GM21576 (cell line): ENCODE measurements around the gene IFNAR1.

Source experiments
- ATAC-seq: cut with Tn5 transposase; IDR thresholded peaks from one replicate; pipeline ENCODE4 v1.9.1; 2021; ENCODE audit warnings: mild to moderate bottlenecking, moderate library complexity; ENCODE audit not compliant: unreplicated experiment

Gene IFNAR1

DNA sequence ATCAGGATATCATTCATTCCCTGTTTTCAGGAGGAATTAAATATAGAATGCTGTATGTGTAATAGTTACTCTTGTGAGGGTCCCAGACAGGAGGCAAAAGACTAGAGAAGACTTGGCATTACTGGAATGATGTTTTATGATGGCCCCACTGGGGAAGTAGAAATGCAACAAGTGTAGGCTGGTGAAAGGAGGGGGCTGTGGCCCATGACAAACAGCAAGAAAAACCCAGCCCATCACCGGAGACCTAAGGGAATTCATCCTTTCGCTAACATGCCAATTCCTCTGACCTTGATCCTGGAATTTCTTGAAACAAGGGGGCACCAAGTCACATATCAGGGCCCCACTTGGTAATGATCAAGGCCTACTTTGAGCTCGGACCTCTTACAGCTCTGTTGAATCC lies 72.9 kb downstream of the IFNAR1 start:
- ATAC-seq: no peak

DNA sequence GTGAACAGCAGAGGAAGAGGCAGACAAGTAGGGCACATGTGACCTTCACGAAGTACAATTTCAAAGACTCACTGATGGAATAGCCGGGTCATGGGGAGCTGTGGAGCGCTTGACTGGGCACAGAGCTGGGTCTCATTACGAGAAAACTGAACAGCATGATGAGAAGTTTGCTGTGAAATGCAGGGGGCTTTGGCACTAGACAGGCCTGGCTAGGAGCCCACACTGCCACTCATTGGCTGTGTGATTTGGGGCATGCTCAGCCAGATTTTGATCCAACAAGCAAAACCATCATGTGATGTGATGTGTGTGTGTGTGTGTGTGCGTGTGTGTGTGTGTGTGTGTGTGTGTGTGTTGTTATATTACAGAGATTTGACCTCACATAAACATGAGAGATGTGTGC lies 73.6 kb downstream of the IFNAR1 start:
- no peak for ATAC-seq

DNA sequence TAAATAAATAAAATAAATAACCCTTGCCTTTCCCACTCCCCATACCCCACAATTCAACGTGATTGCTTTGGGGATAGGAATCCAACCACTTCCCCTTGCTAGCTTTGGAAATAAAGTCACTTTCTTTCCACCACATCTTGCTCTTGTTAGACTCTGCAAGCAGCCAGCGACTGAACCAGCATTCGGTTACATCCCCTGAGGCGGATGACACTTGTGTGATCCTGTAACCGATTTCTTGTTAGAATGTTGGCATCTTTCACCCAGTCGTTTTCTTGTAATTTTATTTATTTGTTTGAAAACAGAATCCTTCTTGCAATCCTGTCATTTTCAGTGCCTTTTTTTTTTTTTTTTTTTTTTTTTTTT lies 76.8 kb downstream of the IFNAR1 start:
- no peak for ATAC-seq

DNA sequence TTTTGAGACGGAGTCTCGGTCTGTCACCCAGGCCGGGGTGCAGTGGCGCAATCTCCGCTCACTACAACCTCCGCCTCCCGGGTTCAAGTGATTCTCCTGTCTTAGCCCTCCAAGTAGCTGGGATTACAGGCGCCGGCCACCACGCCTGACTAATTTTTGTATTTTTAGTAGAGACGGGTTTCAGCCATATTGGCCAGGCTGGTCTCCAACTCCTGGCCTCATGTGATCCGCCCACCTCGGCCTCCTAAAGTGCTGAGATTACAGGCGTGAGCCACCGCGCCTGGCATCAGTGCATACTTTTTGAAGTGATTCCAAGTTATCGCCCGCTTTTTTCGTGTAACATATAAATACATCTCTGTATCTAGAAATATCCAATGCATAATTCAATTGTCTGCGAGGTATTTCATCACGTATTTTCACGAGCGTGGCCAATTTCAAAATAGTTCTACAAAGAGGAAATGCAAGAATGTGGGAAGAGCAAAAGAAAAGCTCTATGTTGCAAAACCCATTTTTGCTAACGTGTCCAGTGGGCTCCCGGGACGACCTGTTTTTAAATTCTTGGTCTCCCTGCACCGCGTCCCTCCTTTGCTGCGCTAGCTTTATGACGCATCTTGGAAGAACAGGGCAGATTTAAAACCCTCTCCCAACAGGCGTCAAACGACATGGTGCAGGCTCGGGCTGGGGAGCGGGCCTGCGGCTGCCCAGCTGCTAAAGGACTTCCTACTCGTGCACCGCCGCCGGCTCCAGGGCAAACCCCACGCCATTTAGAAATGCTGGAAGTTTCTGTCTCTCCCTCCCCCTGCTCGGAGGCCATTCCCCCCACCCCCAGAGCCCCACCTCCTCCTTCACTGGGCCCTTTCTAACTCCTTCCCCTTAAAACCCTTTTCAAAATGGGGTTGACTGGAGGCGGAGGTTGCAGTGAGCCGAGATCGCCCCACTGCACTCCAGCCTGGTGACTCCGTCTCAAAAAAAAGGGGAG lies 77.5 kb downstream of the IFNAR1 start:
- no peak for ATAC-seq

DNA sequence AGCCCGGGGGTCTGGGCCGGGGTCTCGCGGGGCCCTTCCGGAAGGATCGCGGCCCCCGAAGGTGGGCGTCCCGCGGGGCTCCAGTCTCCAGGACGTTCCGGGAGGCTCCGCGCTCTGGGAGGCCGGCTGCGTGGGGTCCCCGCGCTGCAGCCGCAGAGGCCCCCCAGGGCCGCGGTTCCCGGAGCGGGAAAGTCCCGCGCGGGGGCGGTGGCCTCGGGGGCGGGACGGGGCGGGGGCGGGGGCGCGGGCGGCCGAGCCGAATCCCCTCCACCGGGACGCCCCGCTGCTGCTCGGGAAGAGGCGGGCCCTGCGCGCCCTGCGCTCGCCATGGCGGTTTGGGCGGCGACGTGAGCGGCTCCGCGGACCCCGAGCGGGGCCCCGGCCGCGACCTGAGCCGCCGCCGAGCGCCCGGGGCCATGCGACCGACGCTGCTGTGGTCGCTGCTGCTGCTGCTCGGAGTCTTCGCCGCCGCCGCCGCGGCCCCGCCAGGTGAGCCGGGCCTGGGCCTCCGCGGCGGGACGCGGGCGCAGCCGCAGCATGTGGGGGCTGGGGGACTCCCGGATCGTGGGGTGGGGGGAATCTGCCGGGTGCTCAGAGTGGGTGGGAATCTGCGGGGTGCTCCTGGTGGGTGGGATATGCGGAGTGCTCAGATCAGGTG lies 78.5 kb downstream of the IFNAR1 start, which contains the start of gene IFNGR2:
IFNGR2 (plus strand) TSS at position 286 of the 658 bp plus-strand sequence; CDS start at position 417, 131 bp downstream.
- no peak for ATAC-seq

DNA sequence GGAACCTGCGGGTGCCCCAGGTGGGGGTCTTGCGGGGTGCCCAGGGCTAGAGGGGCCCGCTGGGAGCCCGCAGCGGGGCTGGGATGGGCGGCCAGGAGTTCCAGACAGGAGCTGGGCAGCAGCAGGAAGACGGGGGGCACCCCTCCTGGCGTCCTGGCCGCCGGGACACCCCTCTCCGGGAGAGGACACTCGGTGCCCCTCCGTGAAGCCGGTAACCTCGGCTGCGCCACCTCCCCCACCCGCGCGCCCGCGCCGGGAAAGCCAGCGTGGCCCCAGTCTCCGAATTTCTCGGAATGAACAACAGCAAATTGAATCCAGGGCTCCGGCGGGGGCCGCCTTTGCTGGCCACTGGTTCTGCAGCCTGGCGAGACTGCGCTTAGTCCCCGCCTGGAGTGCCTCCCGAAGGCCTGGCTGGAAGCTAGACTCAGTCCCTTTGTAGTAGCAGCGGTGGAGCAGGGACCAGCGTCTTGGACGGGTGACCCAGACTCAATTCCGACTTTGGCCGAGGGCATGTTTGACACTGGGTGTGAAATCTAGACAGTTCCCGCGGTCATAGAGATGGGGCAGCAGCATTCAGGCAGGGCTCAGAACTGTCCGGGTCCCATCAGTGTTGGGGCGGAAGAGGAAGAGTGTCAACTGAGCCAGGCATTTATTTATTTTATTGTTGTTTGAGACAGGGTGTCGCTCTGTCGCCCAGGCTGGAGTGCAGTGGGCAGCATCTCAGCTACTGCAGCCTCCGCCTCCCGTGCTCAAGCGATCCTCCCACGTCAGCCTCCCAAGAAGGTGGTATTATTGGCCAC lies 79.2 kb downstream of the IFNAR1 start:
- ATAC-seq: no peak

DNA sequence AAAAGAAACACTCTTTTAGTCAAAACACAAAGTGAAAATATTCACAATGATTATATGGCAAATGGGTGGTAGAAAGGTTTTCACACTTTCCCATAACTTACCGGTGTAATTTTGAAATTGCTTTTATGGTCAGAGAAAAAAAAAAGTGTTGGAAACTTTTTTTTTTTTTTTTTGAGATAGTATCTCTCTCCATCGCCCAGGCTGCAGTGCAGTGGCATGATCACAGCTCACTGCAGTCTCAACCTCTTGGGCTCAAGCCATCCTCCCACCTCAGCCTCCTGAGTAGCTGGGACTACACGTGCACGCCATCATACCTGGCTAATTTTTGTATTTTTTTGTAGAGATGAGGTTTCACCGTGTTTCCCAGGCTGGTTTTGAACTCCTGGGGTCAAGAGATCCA lies 81.7 kb downstream of the IFNAR1 start:
- ATAC-seq: no peak
